ENCODE data around the gene USH2A. TPM values are rescaled to one million over a fixed set of nuclear protein-coding genes. Genes with fewer than 3 reads are reported as not detected.

Gene USH2A
- total RNA-seq, 1 donor from 2014 or later: not detected

DNA sequence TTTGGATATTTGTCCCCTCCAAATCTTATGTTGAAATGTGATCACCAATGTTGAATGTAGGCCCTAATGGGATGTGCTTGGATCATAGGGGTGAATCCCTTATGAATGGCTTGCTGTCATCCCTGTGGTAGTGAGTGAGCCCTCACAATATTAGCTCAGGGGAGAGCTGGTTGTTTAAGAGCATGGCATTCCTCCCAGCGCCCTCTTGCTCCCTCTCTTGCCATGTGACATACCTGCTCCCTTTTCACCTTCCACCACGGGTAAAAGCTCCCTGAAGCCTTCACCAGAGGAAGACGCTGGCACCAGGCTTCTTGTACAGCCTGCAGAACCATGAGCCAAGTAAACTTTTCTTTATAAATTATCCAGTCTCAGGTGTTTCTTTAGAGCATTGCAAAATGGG is 550.6 kb downstream of the USH2A start:
- H3K4me3 ChIP-seq (ENCODE audit: low read depth, low read length): no peak overlapping the region
- no peak for DNase-seq (ENCODE audit: low read depth)
- TF ChIP-seq, protein P1, sequence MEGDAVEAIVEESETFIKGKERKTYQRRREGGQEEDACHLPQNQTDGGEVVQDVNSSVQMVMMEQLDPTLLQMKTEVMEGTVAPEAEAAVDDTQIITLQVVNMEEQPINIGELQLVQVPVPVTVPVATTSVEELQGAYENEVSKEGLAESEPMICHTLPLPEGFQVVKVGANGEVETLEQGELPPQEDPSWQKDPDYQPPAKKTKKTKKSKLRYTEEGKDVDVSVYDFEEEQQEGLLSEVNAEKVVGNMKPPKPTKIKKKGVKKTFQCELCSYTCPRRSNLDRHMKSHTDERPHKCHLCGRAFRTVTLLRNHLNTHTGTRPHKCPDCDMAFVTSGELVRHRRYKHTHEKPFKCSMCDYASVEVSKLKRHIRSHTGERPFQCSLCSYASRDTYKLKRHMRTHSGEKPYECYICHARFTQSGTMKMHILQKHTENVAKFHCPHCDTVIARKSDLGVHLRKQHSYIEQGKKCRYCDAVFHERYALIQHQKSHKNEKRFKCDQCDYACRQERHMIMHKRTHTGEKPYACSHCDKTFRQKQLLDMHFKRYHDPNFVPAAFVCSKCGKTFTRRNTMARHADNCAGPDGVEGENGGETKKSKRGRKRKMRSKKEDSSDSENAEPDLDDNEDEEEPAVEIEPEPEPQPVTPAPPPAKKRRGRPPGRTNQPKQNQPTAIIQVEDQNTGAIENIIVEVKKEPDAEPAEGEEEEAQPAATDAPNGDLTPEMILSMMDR (conservative IDR thresholded peaks at IDR 0.05; ENCODE audit: low read depth, low read length): no peak

DNA sequence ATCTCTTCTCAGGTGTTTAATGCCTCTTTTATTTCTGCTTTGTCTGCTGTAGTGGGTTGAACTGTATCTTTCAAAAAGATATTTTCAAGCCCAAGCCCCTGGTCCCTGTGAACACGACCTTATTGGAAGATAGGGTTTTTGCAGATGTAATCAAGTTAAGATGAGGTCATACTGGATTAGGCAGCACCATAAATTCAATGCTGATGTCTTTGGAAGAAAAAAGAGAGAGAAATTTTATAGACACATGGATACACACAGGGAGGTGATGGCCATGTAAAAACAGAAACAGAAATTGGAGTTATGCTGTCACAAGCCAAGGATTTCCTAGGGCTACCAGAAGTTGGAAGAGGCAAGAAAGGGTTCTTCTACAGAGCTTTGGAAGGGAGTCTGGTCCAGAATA is 554.7 kb downstream of the USH2A start:
- TF ChIP-seq, protein P1 (conservative IDR thresholded peaks at IDR 0.05; ENCODE audit: low read depth, low read length): no peak
- H3K4me3 ChIP-seq (ENCODE audit: low read depth, low read length): no peak overlapping the region
- DNase-seq (ENCODE audit: low read depth): no peak

DNA sequence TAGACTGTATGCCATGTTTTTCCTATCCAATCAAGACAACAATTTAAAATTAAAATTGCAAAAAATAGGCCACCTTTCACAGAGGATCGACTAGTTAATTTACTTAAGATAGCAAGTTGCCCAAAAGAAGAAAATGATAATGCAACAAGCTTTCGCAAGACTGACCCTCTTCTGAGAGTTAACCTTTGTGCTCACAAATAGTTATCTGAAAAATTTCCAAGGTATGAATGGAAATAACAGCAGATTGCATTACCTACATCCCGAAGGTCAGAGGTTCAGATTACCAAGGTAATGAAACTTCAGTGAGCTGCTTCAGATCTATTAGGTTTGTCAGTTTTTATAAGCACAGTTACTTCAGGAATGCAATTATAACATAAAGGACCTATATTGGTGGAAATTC is 558.2 kb downstream of the USH2A start:
- no peak for DNase-seq (ENCODE audit: low read depth)
- TF ChIP-seq, protein P1 (conservative IDR thresholded peaks at IDR 0.05; ENCODE audit: low read depth, low read length): no peak
- no peak overlapping the region for H3K4me3 ChIP-seq (ENCODE audit: low read depth, low read length)

DNA sequence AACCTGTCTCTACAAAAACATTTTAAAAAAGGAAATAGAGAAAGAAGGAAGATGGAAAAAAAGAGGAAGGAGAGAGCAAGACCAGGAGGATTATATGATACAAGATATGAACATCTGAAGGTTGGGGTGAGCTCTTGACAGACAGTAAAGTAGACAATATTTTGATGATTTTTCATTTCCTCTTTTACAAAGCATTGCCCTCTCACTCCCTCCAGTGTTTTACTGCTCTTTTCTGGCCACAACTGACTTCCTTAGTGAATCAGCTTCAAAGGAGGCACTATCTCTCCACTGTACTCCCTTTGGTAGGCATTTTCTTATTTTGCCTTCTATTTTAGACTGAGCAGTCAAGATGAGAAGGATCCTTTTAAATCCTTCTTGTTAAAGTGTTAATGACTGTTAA is 559.5 kb downstream of the USH2A start:
- H3K4me3 ChIP-seq (ENCODE audit: low read depth, low read length): no peak overlapping the region
- no peak for DNase-seq (ENCODE audit: low read depth)
- TF ChIP-seq, protein P1 (conservative IDR thresholded peaks at IDR 0.05; ENCODE audit: low read depth, low read length): no peak

DNA sequence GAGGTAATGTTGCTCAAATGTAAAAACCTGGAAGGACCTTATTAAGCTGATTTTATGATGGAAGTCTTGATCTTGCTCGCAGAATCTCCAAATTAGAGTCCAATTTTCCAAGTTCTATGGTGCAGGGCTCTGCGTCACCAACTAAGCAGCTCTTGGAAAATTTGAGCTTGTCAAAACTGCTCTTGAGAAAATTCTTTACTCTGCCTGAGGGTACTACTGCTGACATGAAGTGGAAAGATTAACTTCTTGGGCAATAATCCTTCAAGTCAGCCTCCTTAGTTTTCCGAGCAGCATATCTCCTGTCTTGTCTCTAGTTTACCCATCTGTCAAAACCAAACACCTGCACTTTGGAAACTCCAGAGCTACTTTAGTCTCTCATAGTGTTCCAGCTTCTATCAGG is 562.4 kb downstream of the USH2A start:
- DNase-seq (ENCODE audit: low read depth): no peak
- TF ChIP-seq, protein P1 (conservative IDR thresholded peaks at IDR 0.05; ENCODE audit: low read depth, low read length): no peak
- no peak overlapping the region for H3K4me3 ChIP-seq (ENCODE audit: low read depth, low read length)

DNA sequence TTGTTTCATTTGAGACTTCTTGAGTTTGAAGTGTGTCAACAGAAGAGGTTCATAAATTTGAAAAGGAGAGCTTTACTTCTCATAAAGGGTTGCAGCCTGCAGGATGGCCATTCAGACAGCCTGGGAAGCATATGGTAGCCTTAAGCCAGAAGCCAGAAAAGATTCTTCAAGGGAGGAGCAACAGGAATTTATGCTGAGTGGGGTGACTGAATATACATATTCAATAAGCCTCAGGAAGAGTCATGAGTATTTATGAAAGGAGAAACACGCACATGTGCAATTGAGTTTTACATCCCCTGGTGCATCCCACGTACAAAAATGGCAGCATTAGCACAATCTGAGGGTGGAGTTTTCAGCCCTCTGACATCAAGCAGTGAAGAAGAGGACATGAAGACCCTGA is 565.9 kb downstream of the USH2A start:
- no peak for DNase-seq (ENCODE audit: low read depth)
- TF ChIP-seq, protein P1 (conservative IDR thresholded peaks at IDR 0.05; ENCODE audit: low read depth, low read length): no peak
- H3K4me3 ChIP-seq (ENCODE audit: low read depth, low read length): no peak overlapping the region

DNA sequence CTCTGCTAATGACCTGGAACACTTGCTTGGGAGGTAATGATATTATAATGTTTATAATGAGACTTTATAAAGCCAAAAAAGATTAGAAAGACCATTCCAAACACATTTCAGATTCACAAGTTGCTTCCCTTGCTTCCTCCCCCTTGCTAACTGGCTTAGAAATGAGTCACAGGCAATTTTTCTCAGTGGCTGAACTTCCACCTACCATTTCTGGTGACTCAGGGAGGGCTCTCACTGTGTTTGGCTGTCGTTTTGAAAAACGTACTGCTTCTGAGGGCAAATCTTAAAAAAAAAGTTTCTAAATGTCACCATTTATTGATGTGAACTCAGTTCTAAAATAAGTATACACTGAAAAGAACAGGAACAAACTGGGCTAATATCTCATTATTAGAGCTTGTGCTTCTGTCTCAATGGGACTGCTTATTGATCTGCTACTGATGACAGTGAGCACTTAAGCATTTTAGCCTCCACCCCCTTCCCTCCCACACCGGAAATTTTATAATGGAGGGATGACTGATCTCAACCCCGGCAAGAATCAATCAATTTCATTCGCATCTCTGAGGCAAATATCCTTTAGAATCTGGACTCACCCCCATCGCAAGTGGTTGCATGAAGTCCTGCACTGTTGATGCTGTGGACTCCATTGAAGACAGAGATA is 577.9 kb downstream of the USH2A start:
- no peak overlapping the region for H3K4me3 ChIP-seq (ENCODE audit: low read depth, low read length)
- peak; percentile 23 for DNase-seq (ENCODE audit: low read depth)

More for the DNA sequence above, 577.9 kb downstream of the USH2A start:
- TF ChIP-seq, protein P1 (conservative IDR thresholded peaks at IDR 0.05; ENCODE audit: low read depth, low read length): no peak

All from epithelial cell of proximal tubule (primary cell).